ENCODE measurements around the gene MIB1. TPM values are rescaled to one million over a fixed set of nuclear protein-coding genes. Genes with fewer than 3 reads are reported as not detected.
A peak's percentile ranks its signal among the peaks of the same experiment; 100 is the strongest.

MIB1 gene
- total RNA-seq, 1 donor: 64.4 TPM

DNA sequence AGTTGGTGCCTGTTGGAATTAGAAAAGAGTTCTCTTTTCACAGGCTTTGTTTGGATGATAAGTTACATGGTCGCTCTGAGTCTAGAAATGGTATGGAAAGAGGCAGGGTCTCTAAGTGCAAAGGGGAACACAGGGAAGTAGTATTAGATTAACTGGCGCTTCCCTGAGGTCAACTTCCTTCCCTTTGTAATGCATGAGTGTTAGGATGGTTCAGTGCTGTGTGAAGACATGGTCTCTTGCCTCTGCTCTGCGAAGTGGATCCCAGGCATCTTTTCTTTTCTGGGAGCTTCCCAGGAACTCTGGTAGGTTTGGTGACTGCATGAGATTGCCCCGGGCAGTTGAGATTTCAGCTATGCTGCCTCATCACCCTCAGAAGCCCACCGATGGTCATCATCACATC lies 170.3 kb downstream of the MIB1 start:
- no peaks in the 10 kb centered on the region for H3K36me3 ChIP-seq (ENCODE audit: insufficient read depth, low read length)
- DNase-seq (ENCODE audit: insufficient read length, low spot score, missing footprints): no peak
- H2AFZ ChIP-seq (ENCODE audit: low read length): no peak overlapping the region
- no peaks in the 10 kb centered on the region for H3K4me1 ChIP-seq (ENCODE audit: insufficient read depth, low read length)
- TF ChIP-seq, protein P1, sequence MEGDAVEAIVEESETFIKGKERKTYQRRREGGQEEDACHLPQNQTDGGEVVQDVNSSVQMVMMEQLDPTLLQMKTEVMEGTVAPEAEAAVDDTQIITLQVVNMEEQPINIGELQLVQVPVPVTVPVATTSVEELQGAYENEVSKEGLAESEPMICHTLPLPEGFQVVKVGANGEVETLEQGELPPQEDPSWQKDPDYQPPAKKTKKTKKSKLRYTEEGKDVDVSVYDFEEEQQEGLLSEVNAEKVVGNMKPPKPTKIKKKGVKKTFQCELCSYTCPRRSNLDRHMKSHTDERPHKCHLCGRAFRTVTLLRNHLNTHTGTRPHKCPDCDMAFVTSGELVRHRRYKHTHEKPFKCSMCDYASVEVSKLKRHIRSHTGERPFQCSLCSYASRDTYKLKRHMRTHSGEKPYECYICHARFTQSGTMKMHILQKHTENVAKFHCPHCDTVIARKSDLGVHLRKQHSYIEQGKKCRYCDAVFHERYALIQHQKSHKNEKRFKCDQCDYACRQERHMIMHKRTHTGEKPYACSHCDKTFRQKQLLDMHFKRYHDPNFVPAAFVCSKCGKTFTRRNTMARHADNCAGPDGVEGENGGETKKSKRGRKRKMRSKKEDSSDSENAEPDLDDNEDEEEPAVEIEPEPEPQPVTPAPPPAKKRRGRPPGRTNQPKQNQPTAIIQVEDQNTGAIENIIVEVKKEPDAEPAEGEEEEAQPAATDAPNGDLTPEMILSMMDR (IDR thresholded peaks at IDR 0.05; ENCODE audit: extremely low read depth, low read depth, low read length): no peak
- no peaks in the 10 kb centered on the region for H3K79me2 ChIP-seq (ENCODE audit: insufficient read depth, low read length)
- no peak overlapping the region for H3K4me3 ChIP-seq (ENCODE audit: insufficient read depth, low read length)
- H3K9me3 ChIP-seq (ENCODE audit: low read depth, low read length): no peaks in the 10 kb centered on the region
- peaks cover 11% of the 10 kb centered on the region for H3K27me3 ChIP-seq (ENCODE audit: insufficient read depth, low read length)
- no peaks in the 10 kb centered on the region for H4K20me1 ChIP-seq (ENCODE audit: insufficient read depth, low read length)
- no peak overlapping the region for H3K27ac ChIP-seq (ENCODE audit: low read depth, low read length)
- H3K4me2 ChIP-seq (ENCODE audit: insufficient read depth, low read length): no peak overlapping the region

GRCh38 chr18:21911551-21911950 lies 171.0 kb downstream of the MIB1 start:
- no peak overlapping the region for H3K4me3 ChIP-seq (ENCODE audit: insufficient read depth, low read length)
- H3K4me2 ChIP-seq (ENCODE audit: insufficient read depth, low read length): no peak overlapping the region
- no peaks in the 10 kb centered on the region for H3K4me1 ChIP-seq (ENCODE audit: insufficient read depth, low read length)
- no peak overlapping the region for H2AFZ ChIP-seq (ENCODE audit: low read length)
- no peak for DNase-seq (ENCODE audit: insufficient read length, low spot score, missing footprints)
- no peaks in the 10 kb centered on the region for H3K36me3 ChIP-seq (ENCODE audit: insufficient read depth, low read length)
- H3K79me2 ChIP-seq (ENCODE audit: insufficient read depth, low read length): no peaks in the 10 kb centered on the region
- peaks cover 9% of the 10 kb centered on the region for H3K27me3 ChIP-seq (ENCODE audit: insufficient read depth, low read length)
- H4K20me1 ChIP-seq (ENCODE audit: insufficient read depth, low read length): no peaks in the 10 kb centered on the region
- H3K9me3 ChIP-seq (ENCODE audit: low read depth, low read length): no peaks in the 10 kb centered on the region
- TF ChIP-seq, protein P1 (IDR thresholded peaks at IDR 0.05; ENCODE audit: extremely low read depth, low read depth, low read length): no peak
- H3K27ac ChIP-seq (ENCODE audit: low read depth, low read length): no peak overlapping the region

- no peak overlapping the region for H2AFZ ChIP-seq (ENCODE audit: low read length)
- H3K36me3 ChIP-seq (ENCODE audit: insufficient read depth, low read length): no peaks in the 10 kb centered on the region
- no peak overlapping the region for H3K27ac ChIP-seq (ENCODE audit: low read depth, low read length)
- H3K4me2 ChIP-seq (ENCODE audit: insufficient read depth, low read length): no peak overlapping the region
- H4K20me1 ChIP-seq (ENCODE audit: insufficient read depth, low read length): no peaks in the 10 kb centered on the region
- no peaks in the 10 kb centered on the region for H3K4me1 ChIP-seq (ENCODE audit: insufficient read depth, low read length)
- DNase-seq (ENCODE audit: insufficient read length, low spot score, missing footprints): no peak
- H3K4me3 ChIP-seq (ENCODE audit: insufficient read depth, low read length): no peak overlapping the region
- H3K27me3 ChIP-seq (ENCODE audit: insufficient read depth, low read length): peaks cover 7% of the 10 kb centered on the region
- H3K9me3 ChIP-seq (ENCODE audit: low read depth, low read length): no peaks in the 10 kb centered on the region
- TF ChIP-seq, protein P1 (IDR thresholded peaks at IDR 0.05; ENCODE audit: extremely low read depth, low read depth, low read length): no peak
- H3K79me2 ChIP-seq (ENCODE audit: insufficient read depth, low read length): no peaks in the 10 kb centered on the region
Observed at GRCh38 chr18:21912339-21913239, 172.0 kb downstream of the MIB1 start.

DNA sequence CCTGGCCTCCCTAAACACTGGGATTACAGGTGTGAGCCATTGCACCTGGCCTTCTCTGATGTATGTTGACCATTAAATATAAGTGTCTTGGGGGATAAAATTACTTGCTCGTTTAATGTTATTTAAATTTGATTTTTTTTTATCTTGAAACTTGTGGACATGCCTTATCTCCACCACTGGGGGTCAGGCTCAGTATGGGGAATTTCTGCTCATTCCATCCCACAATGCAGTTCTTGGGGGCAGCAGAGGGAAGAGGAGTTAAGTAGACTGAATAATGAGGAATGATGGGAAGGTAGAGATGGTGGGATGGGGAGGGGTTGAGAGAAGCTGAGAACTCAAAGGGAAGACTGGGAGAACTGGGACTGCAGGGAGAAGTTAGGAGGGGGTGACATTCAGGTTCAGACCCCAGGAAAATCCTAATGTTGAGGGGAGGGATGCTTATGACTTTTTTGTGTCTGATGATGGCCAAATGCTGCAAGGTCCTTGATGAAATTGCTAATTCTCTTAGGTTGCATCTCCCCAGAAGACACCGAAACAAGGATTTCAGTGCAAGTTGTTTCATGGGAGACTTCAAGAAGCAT lies 174.2 kb downstream of the MIB1 start:
- Histone ChIP-seq H3K4me1 (ENCODE audit: insufficient read depth, low read length) (no peaks in the 10 kb centered on the region), H3K36me3 (ENCODE audit: insufficient read depth, low read length) (no peaks in the 10 kb centered on the region), H3K27me3 (ENCODE audit: insufficient read depth, low read length) (peaks cover 4% of the 10 kb centered on the region), H4K20me1 (ENCODE audit: insufficient read depth, low read length) (no peaks in the 10 kb centered on the region), H3K27ac (ENCODE audit: low read depth, low read length) (no peak overlapping the region), H2AFZ (ENCODE audit: low read length) (no peak overlapping the region), H3K4me3 (ENCODE audit: insufficient read depth, low read length) (no peak overlapping the region), H3K79me2 (ENCODE audit: insufficient read depth, low read length) (no peaks in the 10 kb centered on the region), H3K4me2 (ENCODE audit: insufficient read depth, low read length) (no peak overlapping the region), H3K9me3 (ENCODE audit: low read depth, low read length) (no peaks in the 10 kb centered on the region)
- no peak for DNase-seq (ENCODE audit: insufficient read length, low spot score, missing footprints)
- TF ChIP-seq, protein P1 (IDR thresholded peaks at IDR 0.05; ENCODE audit: extremely low read depth, low read depth, low read length): peak; percentile 67
